ENCODE results near the gene RASGRF1.

- TF ChIP-seq CTCF (conservative IDR thresholded peaks at IDR 0.05; ENCODE audit: low read length) (no peak), EZH2phosphoT487 (IDR thresholded peaks at IDR 0.05; ENCODE audit: borderline replicate concordance, low read depth, low read length) (no peak)
Observed at GRCh38 chr15:79015416-79015815, 75.2 kb downstream of the RASGRF1 start.

Measured in OCI-LY7 (cell line).